Mesothelial cell of epicardium (in vitro differentiated cells): ENCODE results near the gene SGMS1. TPM values are rescaled to one million over a fixed set of nuclear protein-coding genes. Genes with fewer than 3 reads are reported as not detected.

Source experiments
- DNase-seq, 2 experiments: peaks; one replicate each; pipeline ENCODE4 v3.0.0; 2021; ENCODE audit warnings: low spot score in 2 of 2; ENCODE audit not compliant: unreplicated experiment in 2 of 2
- H3K27ac Mint-ChIP-seq: 2 replicates; pipeline ENCODE4 v1.8.0; 2021; ENCODE audit warnings: mixed read lengths
- H3K27me3 Mint-ChIP-seq: 2 replicates; pipeline ENCODE4 v1.8.0; 2021; ENCODE audit warnings: low read depth, mixed read lengths
- H3K36me3 Mint-ChIP-seq: 2 replicates; pipeline ENCODE4 v1.8.0; 2021; ENCODE audit warnings: mixed read lengths
- H3K4me1 Mint-ChIP-seq: 2 replicates; pipeline ENCODE4 v1.8.0; 2021; ENCODE audit warnings: mixed read lengths
- H3K4me3 Mint-ChIP-seq: 2 replicates; pipeline ENCODE4 v1.8.0; 2021; ENCODE audit warnings: mild to moderate bottlenecking, moderate library complexity, mixed read lengths
- H3K9me3 Mint-ChIP-seq: 2 replicates; pipeline ENCODE4 v1.8.0; 2021; ENCODE audit warnings: mixed read lengths
- CTCF ChIP-seq: fragments of 200-600 bp; sonication (generic); IDR thresholded peaks from one replicate; pipeline ENCODE4 v1.5.0; 2021; ENCODE audit warnings: antibody characterized with exemption; ENCODE audit not compliant: unreplicated experiment
- total RNA-seq: library from RNA; stranded (reverse); gene quantifications from 3 replicates; pipeline ENCODE4 v1.2.1, GENCODE V29; 2021

SGMS1 gene
- total RNA-seq, 1 donor from 2014 or later, result 14.9 TPM

GRCh38 chr10:50531388-50532077 is 92.2 kb downstream of the SGMS1 start:
- H3K9me3 Mint-ChIP-seq, result no peaks in the 10 kb centered on the region
- no peak for TF ChIP-seq CTCF
- H3K27me3 Mint-ChIP-seq, result no peaks in the 10 kb centered on the region
- no peaks in the 10 kb centered on the region for H3K36me3 Mint-ChIP-seq
- H3K4me3 Mint-ChIP-seq, result no peak overlapping the region
- H3K27ac Mint-ChIP-seq, result no peak overlapping the region
- DNase-seq, result no peak
- no peaks in the 10 kb centered on the region for H3K4me1 Mint-ChIP-seq

DNA sequence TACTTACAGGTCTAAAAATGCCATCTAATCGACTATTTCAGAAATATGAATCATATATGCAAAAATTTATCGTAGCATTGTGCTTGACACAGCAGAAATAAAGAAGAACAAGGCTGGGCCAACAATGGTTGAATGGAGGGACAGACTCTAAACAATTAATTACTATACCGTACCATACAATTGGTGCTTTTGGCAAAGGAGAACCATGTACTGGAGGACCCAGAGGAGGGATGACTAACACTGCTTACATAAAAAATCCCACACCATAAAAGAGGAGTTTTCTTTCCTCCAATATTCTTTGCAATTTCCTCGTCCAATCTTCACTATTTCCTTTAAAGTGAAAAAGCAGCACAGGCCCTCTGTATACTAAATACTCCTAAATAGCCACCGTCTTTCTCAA is 94.1 kb downstream of the SGMS1 start:
- H3K4me3 Mint-ChIP-seq, result no peak overlapping the region
- H3K27me3 Mint-ChIP-seq, result no peaks in the 10 kb centered on the region
- no peaks in the 10 kb centered on the region for H3K4me1 Mint-ChIP-seq
- H3K36me3 Mint-ChIP-seq, result no peaks in the 10 kb centered on the region
- H3K9me3 Mint-ChIP-seq, result no peaks in the 10 kb centered on the region
- no peak overlapping the region for H3K27ac Mint-ChIP-seq
- TF ChIP-seq CTCF, result no peak
- DNase-seq, result no peak

DNA sequence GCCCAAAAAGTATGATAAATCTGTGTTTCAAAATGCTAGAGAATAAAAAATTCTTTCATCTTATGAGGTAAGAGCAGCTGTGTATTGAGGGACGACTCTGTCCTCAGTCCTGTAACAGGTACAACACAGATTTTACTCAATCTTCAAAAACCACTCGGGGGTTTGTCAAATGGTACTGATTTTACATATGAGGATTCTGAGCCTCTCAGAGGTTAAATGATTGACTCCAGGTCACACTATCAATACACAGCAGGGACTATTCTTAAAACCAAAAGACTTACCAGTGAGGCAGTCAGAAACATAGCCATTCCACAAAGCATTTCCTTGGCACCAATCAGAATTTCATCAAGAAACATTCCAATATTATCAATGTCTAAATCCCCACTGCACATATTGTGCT is 95.5 kb downstream of the SGMS1 start:
- Mint-ChIP-seq H3K9me3 (no peaks in the 10 kb centered on the region), H3K36me3 (no peaks in the 10 kb centered on the region), H3K27ac (no peak overlapping the region), H3K4me1 (no peaks in the 10 kb centered on the region), H3K4me3 (no peak overlapping the region), H3K27me3 (no peaks in the 10 kb centered on the region)
- TF ChIP-seq CTCF, result no peak
- no peak for DNase-seq

GRCh38 chr10:50527442-50528043 is 96.2 kb downstream of the SGMS1 start:
- H3K36me3 Mint-ChIP-seq, result no peaks in the 10 kb centered on the region
- DNase-seq, result no peak
- no peak overlapping the region for H3K27ac Mint-ChIP-seq

GRCh38 chr10:50526185-50526584 is 97.6 kb downstream of the SGMS1 start:
- TF ChIP-seq CTCF, result no peak
- Mint-ChIP-seq H3K9me3 (no peaks in the 10 kb centered on the region), H3K4me1 (no peaks in the 10 kb centered on the region), H3K27me3 (no peaks in the 10 kb centered on the region), H3K36me3 (no peaks in the 10 kb centered on the region), H3K27ac (no peak overlapping the region), H3K4me3 (no peak overlapping the region)
- no peak for DNase-seq

More at GRCh38 chr10:50527442-50528043, 96.2 kb downstream of the SGMS1 start:
- H3K4me1 Mint-ChIP-seq, result no peaks in the 10 kb centered on the region
- no peak for TF ChIP-seq CTCF
- no peaks in the 10 kb centered on the region for H3K9me3 Mint-ChIP-seq
- H3K4me3 Mint-ChIP-seq, result no peak overlapping the region
- no peaks in the 10 kb centered on the region for H3K27me3 Mint-ChIP-seq
